GM19025 (cell line): ENCODE measurements around the gene OR2A1.
"Not testable (repeated sequence)": the region's sequence is repeated elsewhere in the genome, so short reads cannot be mapped to it uniquely, and the experiment has no call there.

Source experiments
- ATAC-seq: cut with Tn5 transposase; IDR thresholded peaks from one replicate; pipeline ENCODE4 v1.9.1; 2021; ENCODE audit warnings: mild to moderate bottlenecking, low read depth, moderate library complexity; ENCODE audit not compliant: unreplicated experiment

OR2A1 gene, protein sequence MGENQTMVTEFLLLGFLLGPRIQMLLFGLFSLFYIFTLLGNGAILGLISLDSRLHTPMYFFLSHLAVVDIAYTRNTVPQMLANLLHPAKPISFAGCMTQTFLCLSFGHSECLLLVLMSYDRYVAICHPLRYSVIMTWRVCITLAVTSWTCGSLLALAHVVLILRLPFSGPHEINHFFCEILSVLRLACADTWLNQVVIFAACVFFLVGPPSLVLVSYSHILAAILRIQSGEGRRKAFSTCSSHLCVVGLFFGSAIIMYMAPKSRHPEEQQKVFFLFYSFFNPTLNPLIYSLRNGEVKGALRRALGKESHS

DNA sequence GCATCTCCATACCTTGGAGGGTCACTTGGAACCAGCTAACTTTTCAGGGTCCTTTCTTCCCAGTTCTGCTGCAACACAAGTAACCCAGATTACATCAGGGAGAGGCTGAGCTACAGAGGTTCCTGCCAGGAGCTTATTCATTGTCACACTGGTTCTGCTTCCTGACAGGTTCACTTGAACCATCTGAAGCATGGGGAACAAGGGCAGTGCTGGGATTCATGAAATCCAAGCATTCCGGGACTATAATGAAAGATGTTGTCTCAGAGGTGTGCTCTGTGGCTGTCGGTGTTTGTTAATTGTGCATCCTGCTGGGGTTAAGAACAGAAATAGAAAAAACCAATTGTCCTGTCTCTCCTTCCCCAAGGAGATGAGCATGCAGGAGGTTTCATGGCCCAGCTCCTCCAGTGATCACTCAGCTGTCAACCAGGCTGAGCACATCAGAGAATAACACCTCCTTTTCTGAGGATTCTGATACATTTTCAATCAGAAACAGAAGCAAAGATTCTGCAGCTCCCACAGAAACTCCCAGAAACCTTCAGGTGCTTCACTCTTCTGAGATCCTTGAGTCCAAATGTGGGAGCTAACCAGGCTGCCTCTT, at the start of gene OR2A1:
TSS of gene OR2A1 (plus strand) at position 548 of the 598 bp plus-strand sequence. CDS start 5,706 bp downstream, outside the sequence.
- not testable (repeated sequence) for ATAC-seq

DNA sequence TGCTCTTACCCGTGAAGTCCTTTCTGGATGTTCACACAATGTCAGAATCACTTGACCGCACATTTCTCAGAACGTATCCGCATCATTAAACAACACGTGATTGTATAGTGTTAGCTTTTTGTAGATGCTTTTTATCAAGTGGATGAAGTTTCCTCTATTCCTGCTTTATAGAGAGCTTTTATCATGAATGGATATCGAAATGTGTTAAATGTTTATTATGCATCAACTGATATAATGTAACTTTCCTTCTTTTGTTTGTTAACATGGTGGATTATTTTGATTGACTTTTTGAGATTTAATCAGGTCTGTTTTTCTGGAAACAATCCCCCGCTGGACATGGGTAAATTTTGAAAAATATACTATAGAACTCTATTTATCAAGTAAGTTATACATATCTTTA, 47.5 kb upstream of the OR2A1 start, which contains the start of gene OR2A7:
TSS of gene OR2A7 (minus strand) at position 101 of the 400 bp plus-strand sequence. CDS start 5,164 bp downstream, outside the sequence.
- not testable (repeated sequence) for ATAC-seq

DNA sequence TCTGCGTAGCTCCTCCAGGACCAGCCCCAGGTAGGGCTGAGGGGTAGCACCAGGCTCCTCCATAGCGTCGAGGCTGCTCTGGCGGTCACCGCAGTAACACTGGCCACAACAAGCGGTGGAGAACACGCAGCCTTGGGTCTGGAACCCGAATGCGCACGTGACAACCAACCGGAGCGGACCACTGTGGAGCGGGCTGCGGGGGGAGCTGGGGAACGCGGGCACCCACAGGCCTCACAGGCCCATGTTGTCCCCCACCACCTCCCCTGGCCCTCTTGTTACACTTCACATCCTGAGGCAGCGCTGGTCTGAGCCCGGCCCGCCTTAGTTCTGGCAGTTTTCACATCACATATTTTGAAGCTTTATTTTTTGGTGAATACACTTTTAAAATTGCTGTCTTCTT, 43.0 kb upstream of the OR2A1 start, which contains the start of gene CTAGE8:
TSS of gene CTAGE8 (minus strand) at position 101 of the 400 bp plus-strand sequence. CDS start at position 63, 38 bp downstream.
- ATAC-seq: not testable (repeated sequence)

DNA sequence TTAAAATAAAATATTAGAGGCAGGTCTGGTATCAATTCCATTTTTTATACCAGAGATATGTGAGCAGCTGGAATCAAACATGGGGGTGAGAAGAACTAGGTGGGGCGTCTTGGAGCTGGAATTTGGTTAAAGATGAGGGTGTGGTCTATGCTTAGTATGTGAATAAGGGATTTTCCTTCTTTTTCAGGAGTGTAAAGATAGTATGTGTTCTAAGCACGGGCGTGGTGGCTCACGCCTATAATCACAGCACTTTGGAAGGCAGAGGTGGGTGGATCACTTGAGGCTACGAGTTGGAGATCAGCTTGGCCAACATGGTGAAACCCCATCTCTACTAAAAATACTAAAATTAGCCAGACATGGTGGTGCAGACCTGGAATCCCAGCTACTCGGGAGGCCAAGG, 36.9 kb upstream of the OR2A1 start:
- ATAC-seq: not testable (repeated sequence)

DNA sequence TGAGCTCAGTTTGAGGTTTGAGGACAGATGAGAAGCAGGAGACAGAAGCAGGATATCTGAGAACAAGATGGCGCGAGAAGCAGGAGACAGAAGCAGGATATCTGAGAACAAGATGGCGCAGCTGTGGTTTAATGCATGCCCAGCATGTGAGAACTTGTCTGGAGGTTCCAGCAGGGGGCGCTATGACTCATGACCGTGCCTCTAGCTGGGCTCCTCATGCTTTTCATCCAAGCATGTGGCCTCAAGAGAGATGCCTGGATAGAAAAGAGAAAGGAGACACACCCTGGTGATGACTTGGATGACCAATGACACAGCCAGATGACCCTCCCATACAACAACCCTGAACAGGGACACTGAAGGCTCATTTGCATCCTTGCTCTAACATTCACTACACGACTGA, 32.2 kb upstream of the OR2A1 start:
- ATAC-seq: not testable (repeated sequence)

DNA sequence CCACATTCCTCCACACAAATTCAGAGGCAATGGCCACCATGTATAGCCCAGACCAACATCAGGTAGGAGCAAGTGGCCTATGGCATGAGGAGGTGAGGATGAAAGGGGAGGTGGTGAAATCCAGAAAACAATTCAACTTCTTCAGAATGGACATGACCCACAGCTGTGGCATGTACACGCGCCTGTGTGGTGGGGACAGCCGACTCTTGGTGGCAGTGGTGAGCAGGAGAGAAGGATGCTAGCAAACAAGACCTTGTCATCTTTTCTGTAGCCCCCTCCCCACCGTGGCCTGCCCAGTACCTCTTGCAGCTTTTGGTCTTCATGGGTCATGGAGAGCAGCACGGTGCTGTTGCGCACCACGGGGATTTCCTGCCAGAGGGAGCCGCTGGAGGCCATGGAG, 30.2 kb upstream of the OR2A1 start:
- not testable (repeated sequence) for ATAC-seq

DNA sequence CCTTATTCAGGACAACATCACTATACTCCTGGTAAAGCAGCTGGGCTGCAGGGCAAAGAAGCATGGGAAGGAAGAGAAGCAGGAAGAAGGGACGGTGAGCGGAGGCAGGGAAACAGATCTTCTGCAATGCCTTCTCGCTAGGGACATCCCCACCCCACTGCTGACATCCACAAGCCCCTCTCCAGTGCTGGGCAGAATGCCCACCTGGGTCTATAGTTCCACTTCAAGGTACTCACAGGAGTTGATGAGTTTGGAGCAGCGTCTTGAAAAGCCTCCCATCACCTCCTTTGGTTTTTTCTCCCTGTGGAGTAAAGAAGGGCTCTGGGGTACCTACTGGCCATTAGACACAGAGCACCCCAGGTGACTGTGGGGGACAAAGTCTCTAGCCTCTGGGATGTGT, 29.7 kb upstream of the OR2A1 start:
- ATAC-seq: not testable (repeated sequence)

DNA sequence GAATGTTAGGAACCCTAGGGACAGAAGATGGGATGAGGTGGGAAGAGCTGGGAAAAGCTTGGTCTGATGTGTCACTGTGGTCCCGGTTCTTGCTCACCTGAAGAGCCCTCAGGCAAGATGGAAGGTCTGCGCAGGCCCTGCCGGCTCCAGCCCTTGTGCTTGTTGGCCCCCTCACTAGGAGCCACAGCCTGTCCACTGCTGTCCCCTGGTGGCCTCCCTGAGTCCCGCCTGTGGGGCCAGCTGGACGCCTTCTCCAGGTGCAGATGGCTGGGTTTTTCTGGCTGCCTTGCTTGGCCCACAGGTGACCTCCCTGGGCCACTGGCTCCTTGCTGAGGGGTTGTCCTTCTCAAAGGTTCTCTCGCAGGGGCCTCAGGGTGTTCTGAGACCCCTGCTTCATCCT, 28.5 kb upstream of the OR2A1 start:
- ATAC-seq: not testable (repeated sequence)

DNA sequence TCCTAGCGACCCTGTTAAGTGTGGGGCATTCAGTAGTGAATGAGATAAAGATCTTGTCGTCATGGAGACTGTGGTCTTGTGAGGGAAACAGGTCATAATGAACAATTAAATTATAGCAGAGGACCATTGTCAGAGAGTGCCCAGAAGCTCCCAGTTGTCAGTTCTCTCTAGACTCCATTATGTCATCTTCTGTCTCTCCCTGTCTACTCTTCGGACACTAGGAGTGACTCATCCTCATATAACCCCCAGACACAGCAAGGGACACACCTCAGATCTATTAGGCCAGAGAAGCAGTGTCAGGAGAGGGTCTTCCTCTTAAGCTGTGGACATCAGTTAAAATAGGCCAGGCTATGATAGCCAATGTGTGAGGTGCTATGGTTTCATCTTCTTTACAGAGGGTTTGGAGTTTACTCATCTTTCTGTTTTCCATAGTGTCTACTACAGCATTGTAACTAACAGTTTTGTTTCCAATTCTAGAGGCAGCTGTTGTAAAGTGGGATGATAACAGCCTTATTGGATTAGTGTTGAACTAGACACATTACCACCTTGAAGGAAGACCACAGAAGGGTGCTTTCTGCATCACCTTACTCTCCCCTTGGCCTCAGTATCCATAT, 24.9 kb upstream of the OR2A1 start:
- not testable (repeated sequence) for ATAC-seq

DNA sequence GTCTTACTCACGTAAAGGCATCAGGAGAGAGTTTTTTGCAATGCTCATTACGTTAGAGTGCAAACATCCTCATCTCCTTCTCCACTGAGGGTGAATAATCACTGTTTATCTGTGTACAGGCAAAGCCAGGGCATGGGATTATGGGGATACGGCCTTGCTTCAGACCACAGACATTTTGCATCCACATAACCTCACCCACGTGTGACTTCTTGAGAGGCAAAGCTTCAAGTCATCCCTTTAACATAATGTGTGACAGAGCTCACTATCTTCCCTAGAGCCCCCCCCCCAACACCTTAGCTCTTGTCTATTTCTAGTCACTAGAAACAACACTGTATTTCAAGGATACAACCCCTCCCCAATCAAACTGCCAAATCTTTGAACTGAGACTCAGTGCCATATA, 20.6 kb upstream of the OR2A1 start:
- not testable (repeated sequence) for ATAC-seq

DNA sequence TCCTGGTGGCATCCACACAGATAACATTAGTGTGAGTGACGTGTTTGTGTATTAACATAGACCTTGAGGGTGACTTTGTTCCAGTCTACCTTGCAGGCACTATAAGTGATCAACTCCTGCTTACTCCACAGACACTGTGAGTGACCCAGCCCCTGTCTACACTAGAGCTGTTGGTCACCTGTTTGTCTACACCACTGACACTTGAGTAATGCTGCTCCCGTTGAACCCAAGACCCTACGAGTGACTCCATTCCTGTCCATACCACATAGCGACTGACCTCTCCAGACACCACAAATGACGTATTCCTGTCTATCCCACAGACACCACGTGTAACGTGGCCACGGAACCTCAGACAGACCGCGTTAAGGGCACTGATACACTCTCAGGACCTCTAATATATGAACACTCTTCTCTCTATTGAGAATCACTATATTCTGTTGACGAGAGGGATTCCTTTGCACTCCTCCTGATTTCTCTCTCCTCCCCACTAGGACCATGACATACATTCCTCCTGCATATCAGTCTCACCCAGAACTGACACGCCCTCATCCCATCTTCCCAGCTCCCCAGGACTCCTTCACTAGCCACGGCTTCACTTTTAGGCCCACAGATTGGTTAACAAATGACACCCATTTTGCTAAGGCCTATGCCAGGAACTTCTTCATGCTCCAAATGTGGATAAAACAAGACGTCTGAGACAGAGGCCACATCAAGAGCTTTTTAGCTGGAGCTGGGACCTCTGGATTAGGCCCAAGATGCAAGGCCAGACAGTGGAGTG, 19.6 kb upstream of the OR2A1 start:
- not testable (repeated sequence) for ATAC-seq

DNA sequence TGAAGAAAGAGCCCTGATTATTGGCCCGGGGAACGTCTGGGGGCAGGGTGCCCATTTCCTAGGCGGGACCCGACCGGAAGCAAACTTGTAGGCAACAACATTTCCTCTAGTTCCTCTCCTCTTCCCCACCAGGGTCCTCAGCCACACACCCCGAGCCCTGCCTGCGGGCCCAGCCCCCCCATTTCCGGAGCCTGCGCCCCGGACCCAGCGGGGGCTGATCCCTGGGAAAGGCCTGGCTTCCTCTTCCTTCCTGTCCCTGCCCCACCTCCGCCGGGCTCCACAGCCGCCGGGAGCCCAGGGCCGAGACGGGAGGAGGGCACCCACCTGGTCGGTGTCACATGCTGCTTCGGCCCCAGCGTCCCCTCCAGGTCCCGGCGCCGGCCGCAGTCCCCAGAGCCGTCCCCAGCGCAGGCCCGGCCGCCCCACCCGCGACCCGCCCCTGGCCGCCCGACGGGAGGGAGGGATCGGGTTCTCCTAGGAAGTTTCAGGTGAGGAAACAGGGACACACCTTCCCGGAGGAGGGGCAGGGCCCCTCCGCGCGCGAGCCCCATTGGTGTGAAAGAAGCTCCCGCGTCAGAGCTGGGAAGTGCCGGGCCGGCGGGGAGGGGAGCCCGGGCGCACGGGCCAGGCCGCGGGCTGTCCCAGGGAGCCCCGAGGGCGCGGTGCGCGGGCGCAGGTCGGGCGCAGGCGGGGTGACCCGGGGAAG, 18.3 kb upstream of the OR2A1 start:
- ATAC-seq: peak; percentile 72

DNA sequence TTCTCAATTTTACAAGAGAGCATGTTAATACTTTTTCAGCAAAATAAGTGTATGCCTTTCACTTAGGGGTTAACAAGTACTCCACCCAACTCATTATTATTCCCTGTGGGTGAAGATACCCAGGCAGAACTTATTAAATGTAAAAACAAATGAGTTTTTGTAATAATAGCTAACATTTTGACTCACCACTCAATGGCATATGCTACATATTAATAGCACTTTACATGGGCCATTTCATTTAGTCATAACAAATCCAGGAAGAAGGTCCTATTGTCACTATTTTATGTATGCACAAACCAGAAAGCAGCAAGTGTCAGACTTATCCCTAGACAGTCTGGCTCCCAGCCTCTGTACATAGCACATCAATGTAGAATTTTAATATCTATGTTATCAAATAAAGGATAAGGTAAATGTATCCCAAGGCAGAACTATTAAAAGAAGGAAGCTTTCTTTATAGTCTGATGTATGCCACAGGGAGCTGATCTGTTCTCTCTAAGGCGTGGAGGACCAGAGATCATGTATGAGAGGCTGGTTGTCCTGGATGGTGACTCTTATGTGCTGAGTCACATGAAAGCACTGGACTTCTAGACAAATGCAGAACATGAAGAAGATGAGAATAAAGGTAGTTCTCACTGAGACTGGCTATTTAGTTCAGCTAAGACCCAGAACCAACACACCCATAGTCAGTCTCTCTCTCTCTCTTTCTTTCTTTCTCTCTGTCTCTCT, 9.5 kb upstream of the OR2A1 start:
- ATAC-seq: not testable (repeated sequence)

DNA sequence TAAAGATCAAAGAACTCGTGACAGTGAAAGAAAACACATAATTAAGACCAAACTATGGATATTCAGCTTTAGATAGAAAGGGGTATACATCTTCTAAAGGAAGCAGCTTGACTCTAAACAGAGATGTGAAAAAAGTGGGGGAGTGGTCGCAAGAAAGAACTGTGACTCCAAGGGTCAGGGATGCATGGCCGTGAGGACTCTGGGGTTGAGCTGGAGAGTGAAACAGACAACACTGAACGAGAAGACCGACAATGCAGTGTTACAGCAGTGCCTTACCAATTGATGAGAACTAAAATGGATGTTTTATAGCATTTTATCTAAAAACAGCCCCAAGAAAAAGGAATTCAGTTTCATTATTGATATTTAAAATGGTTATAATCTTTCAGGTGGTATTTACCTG, 8.6 kb upstream of the OR2A1 start:
- ATAC-seq: not testable (repeated sequence)

DNA sequence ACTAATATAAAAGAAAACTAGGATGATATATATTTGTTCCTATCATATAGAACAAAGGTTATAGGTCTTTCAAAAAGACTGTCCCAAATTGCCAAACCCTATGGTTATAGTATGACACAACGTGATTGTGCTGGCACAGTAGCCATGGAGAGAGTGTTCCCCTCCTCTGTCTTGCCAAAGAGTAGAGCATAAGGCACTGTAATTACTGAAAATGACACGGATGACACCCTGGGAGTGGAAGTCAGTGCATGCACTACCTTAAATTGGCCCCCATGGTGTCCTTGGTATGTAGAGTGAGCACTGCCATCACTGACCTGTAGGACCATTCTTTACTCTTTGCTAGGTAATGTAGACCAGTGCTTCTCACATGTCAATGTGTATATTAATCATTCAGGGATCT, 7.1 kb upstream of the OR2A1 start:
- not testable (repeated sequence) for ATAC-seq

DNA sequence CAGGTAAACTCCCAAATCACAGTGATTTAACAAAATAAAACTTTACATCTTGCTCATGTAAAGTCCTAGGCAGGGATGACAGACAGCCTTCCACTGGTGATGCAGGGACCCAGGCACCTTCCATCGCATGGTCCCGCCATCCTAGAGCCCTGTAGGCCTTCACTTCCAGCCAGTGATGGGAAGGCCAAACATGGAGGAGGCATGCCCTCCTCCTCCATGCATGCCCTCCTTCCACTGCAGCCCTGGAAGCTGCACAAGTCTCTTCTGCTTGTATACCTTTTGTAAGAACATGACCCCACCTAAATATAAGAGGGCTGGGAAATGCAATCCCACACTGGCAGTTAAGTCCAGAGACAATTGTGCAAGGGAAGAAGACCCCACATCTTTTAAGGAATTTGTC, 2.5 kb upstream of the OR2A1 start:
- ATAC-seq: not testable (repeated sequence)

DNA sequence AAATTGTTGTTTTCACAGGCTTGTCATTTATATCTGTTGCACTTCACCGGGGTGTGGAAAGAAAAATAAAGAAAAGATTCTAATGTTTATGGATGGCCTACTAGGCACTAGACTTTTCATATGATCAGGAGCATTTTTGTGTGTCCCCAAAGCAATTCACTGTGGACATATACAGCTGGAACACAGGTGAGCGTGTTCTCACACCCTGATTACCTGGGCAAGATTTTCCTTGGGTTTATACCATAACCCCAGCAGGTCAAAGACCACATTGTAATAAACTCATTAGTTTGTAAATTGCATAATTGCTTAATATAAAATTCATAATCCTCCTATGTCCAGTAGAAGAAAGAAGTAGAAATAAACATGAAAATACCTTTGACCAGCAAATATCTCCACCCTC, 1.0 kb upstream of the OR2A1 start:
- ATAC-seq: not testable (repeated sequence)

DNA sequence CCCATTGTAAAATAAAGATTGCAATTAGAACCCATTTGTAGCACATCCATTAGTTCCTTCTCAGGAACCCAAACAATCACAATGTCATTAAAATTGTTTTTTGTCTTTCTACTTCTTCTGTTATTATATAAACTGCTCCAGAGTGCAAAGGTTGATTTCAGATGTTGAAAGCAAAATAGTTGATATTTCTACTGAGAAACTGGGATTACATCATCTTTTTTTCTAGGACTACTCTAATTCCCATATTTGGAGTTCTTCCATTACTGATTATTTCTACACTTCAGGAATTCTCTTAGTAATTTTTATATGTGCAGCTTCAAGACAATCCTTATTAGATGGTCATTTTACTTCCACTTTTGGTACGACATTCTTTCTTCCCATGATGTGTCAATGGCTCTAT, 5.3 kb downstream of the OR2A1 start:
- ATAC-seq: not testable (repeated sequence)

DNA sequence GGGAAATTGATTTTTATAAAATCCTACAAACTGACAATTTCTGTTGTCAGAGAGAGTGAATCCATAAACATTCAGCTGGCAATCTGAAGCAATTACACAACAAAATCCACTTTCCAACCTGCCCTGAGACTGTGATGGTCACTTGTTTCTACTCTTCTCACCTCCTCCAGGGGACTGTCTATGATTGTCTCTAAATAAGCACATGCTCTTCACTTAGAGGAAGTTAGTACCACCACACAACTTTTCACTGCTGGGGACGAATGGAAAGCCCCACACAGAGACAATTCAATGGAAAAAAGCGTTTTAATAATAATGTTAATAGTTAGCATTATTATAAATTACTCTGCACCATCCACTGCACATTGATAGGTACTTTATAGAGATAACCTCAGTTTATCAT, 7.3 kb downstream of the OR2A1 start:
- ATAC-seq: not testable (repeated sequence)
